Fibroblast of skin of scalp (primary cell): Measurements from ENCODE around the gene PSMB1. TPM values are rescaled to one million over a fixed set of nuclear protein-coding genes. Genes with fewer than 3 reads are reported as not detected.

Source experiments
- DNase-seq: peaks from one replicate; pipeline ENCODE4 v3.0.0-alpha.2; 2013
- polyA plus RNA-seq, 2 experiments: library from polyadenylated mRNA; unstranded; fragments of 120-200 nt; gene quantifications; one replicate each; pipeline ENCODE4 v1.2.1, GENCODE V29; 2013; ENCODE audit not compliant: insufficient read length in 2 of 2

PSMB1 gene
- 211 TPM for polyA plus RNA-seq (2013, experiment 1 of 2; ENCODE audit: insufficient read length)
- polyA plus RNA-seq (2013, experiment 2 of 2; ENCODE audit: insufficient read length): 207 TPM

DNA sequence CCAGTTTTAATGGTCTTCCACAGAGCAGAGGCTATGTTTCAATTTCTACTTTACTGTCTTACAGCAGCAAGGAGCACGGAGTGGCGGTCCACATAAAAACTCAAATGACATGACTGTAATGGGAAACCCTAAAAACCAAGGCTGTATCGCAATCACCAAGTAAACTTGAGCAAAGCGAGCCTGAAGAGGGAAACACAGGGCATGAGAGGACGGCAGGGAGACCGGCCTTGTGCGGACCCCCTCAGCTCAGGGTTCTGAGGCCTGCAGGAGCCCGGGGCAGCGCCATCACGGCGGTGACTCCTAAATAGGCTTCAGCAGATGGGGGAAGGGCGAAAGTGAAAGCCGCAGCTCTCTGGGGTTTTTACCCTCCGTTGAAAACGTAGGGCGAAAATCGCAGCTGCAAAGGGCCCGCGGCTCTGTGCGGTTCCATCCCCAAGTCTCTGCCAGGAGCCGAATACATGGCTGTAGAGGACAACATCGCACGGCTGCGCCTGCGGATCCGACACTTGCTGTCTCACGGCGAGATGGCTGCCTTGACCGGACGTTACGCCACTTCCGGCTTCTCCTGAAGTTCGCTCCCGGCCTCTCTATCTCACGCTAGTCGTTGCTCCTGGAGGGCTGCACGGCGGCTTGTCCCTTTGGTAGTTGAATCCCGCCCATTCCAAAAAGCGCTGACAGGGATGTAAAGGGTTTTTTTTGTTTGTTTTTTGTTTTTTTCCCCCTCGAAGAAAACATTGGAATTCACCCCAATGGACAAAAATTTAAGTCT lies at the start of gene PSMB1:
TSS of gene PSMB1 (minus strand) at position 543 of the 769 bp plus-strand sequence. CDS start at position 478, 65 bp downstream.
- peak; percentile 95 for DNase-seq

DNA sequence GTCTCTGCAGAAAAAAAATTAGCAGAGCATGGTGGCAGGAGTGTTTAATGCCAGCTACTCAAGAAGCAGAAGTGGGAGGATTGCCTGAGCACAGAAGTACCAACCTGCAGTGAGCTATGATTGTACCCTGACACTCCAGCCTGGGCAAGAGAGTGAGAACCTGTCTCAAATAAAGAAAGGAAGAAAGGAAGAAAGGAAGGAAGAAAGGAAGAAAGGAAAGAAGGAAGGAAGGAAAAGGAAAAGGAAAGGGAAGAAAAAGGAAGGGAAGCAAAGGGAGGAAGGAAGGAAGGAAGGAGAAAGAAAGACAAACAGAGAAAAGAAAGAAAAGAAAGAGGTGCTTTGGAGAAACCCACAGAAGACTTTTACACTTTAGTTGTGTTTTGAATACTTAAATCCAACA lies 44.2 kb upstream of the PSMB1 start:
- DNase-seq: no peak

DNA sequence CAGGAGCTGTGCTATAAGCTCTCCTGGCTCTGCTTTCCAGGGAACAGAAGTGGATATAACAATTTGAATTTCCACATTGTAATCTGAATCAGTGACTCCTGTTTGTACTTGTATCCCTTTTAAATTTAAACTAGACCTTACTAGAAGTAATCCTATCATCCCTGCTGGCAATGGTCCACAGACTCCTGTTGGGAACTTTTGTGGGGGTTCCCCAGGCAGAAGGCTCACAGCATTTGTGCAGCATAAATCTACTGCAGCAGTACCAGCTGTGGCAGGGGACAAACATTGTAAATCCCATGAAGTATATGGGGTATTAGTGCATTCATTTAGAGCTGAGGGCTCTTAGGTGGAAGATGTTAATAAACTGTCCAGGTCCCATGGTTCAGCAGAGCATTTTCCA lies 43.3 kb upstream of the PSMB1 start:
- no peak for DNase-seq

DNA sequence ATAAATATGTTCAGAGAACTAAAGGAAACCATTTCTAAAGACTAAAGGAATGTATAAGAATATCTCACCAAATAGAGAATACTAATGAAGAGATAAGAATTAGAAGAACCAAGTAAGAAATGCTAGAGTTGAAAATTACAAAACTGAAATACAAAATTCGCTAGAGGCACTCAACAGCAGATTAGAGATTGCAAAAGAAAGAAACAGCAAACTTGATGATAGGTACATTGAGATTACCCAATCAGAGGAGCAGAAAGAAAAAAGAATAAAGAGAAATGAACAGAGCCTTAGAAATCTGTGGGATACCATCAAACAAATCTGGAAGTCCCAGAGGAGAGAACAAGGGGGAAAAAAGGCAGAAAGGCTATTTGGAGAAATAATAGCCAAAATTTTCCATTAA lies 37.6 kb upstream of the PSMB1 start:
- no peak for DNase-seq

DNA sequence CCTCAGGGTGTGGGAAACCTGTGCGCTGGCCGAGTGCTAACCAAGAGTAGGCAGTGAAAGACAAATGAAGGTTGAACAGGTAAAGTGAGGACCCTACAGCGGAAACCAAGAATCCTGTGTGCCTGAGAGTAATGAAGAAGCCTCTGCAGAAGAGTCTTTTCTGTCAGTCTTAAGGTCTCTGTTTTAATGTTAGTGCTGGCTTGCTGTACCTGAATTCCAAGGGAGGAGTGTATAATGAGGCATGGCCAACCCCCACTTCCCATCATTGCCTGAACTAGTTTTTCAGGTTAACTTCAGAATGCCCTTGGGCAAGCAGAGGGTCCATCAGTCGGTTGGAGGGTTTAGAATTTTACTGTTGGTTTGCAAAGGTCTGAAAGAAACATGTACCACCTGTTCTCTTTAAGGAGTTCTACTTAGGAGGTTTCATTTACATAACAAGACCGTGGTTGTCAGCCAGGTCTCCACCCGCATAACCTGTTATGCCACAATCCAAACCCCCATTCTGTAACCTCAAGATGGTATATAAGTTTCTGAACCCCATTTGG lies 31.9 kb upstream of the PSMB1 start:
- no peak for DNase-seq

DNA sequence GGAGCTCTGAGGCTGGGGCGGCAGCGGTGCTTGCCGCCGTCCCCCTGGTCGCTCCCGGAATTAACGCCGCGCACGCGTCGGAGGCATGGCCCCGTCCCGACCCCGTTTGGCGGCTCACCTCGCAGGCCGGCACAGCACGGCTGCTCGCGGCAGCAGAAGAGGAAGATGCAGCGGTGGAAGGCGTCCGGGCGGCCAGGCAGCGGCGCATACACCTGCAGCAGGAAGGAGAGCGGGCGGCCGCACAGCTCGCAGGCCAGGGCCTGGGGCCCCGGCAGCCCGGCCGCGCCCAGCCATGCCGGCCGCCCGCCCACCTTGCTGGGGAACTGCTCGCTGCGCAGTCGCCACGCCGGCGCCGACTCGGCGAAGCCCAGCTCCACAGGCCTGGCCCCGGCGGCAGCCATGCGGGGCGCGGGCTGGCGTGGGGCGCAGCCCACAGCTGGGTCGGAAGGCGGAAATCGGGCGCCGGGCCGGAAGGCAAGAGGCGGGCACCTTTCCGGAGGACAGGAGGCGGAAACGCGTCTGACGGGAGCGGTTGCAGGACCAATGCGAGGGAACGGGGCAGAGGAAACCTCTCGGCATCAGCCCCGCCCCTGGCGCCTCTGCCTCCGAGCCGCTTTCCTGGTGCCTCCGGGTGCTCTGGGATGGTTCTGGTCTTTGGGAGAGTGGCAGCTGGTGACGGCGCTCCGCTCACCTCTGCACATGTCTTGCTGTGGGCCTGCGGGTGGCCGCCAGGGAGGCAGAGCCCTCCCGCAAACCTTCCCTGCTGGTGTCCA lies 31.3 kb upstream of the PSMB1 start, which contains the start of gene PDCD2:
TSS of gene PDCD2 (minus strand) at position 457 of the 773 bp plus-strand sequence. CDS start at position 401, 56 bp downstream.
- DNase-seq: peak; percentile 89

DNA sequence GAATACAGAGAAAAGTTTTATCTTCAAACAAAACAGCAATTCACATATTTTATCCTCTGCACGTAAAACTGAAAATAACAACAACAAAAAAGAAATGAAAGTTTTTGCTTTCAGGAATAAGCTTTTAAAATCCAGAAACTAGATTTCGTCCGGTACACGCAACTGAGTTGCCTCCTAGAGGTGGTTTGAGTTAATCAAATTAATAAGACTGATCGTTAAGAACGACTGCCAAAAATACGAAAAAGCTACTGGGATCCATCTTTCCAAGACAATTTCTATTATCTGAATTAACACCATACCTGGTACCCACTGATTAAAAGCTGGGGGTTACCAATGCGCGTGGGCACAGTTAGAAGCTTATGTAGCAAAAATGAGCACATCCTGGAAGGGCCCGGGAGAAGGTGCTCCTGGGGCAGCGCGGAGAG lies 30.7 kb upstream of the PSMB1 start:
- DNase-seq: peak; percentile 1

DNA sequence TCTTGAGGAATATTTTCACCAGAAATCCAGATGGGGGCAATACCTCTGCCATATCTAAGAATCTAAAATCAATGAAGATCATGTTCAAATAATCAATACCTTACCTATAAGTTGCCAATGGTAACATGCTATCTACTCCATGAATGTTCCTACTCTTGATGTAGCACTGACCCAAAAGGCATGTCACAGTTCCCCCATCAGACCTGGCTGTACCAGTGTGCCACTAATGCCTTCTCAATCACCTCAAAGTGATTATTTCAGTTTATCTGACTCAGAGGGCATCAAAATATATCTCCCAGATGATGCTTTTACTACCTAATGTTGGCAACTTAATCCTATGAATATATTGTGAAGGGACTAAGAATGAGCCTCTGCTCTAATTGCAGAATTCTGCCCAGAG lies 25.8 kb upstream of the PSMB1 start:
- no peak for DNase-seq

DNA sequence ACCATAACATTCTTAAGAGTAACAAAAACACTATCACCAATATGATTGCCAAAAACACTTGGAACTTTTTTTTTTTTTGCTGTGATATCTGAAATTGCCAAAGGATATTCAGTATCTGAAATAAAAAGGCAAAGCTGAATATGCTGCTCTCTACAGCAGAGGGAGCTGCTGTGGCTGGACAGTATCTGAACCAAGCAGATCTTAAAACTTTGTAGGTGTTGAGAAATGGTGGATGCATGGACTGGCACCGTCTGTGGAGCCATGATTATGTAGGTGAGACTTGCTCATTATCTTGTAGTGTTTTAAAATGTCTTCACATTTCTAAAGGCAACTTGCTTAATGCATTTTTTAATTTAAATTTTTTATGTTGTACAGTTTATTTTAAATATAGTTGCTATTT lies 22.1 kb upstream of the PSMB1 start:
- no peak for DNase-seq

DNA sequence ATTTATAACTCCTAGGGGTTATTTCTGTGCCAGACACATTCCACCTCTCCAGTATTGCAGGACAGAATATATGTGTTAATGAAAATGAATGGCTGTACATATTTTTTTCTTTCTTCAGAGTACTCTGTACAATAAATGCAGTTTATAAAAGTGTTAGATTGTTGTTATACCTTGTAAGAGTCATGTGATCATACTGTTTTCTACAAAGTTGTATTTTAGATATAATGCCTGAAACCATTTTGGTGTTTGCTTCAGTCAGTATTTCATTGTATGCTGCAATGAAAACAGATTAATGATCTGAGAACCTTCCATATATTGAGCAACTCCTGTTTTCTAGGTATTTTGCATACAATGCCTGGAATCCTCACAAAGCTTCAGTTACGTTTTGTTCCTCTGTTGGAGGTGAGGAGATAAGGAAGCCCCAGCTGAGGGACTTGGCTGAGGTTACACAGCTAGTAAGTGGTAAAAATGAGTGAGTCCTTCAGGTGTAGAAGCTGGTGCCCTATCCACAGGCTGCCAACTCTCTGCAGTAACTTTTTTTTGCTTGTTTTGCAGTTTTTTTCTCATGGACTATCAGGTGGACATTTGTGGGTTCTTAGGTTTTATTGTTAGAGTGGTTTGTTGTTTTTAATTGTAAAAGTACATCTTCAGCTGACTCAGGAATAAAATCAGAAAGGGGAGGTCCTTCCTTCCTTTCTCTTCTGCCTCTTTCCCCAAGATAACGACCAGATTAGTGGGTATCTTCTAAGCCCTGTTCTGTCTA lies 19.8 kb upstream of the PSMB1 start:
- no peak for DNase-seq

DNA sequence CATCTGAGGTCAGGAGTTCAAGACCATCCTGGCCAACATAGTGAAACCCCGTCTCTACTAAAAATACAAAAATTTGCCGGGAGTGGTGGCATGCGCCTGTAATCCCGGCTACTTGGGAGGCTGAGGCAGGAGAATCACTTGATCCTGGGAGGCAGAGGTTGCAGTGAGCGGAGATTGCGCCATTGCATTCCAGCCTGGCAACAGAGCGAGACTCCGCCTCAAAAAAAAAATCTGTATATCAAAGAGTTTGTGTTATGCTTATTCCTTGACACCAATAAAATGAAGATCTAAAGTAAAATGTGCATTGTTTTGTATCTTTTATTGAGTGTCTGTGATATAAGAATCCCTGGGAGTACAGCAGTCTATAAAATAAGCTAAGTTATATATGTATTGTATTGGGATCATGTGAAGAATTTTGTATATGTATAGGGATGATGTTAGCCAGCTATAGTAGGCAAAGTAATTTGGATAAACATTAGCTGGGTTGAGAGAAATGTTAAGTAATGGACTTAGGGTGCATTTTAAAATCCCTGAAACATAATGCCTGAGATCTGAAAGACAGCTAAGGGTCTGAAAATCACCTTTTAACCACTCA lies 11.9 kb upstream of the PSMB1 start:
- DNase-seq: no peak

DNA sequence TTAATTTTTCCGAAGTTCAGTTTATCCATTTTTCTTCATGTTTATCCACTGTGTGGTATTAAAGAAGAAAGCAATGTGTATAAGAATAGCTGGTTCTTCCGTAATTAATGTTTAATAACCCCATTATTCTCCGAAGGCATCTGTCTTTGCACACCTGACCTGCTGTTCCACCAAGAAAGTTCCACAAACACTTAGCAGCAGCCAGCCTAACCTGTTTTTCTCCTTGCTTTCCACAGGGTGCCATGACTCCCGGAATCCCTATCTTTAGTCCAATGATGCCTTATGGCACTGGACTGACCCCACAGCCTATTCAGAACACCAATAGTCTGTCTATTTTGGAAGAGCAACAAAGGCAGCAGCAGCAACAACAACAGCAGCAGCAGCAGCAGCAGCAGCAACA lies 8.4 kb upstream of the PSMB1 start:
- no peak for DNase-seq

DNA sequence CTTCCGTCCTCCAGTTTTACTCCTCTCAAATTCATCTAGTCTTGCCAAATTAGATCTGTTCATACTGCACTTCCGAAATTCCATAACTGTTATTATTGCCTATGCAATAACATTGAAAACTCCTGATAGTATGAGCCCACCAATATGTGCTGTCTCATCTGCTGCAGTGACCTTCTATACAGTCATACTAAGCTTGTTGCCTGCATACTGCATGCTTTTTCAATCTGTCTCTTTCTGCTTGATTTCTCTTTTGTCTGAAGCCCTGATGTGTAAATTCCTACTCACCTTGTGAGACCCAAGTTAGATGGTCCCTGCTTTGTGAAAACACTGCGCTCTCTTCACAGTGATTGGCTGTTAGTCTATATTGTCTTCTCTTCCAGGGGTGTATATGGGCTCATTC lies 2.2 kb upstream of the PSMB1 start:
- no peak for DNase-seq

DNA sequence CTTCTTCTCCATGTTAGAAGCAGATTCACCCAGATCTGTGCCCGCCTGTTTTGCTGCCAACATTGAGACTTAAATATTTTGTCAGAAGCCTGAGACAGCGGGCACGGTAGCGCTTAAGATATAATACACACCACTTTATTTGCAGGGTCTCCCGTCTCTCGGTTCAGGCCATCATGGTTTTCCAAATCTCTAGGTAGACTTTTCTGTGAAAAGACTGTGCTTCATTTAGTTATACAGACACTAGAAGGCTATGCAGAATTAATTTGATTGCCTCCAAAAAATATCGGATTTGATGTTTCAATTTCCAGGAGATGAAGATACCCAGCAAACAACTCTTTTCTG lies 1.7 kb upstream of the PSMB1 start:
- no peak for DNase-seq

DNA sequence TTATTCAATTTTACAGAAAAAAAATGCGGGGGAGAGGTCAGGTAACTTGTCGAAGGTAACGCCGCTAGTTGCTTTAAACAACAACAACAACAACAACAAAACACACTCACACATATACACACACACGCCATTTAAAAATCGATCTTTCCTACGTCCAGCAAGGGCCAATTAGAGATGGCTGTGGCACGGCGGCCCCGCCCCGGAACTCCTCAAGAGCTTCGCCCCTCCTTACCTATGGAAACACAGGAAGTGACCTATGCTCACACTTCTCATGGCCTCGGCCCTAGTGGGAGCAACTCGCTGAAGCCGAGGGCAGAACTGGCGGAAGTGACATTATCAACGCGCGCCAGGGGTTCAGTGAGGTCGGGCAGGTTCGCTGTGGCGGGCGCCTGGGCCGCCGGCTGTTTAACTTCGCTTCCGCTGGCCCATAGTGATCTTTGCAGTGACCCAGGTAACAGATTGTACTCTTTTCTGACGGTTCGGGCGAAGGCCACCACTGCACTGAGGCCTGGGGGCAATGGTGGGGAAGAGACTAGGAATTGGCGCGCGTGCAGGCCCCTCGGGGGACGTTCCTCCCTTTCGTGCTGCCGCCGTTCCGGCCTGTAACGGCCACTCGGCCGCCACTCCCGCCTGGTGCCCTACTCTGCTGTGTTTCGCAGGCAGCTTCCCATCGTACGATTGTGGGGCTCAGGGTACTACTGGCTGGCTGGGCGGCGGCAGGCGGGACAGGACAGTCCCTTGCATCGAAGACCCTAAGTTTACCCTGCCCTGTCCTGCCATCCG lies 1.1 kb upstream of the PSMB1 start, which contains the start of gene TBP:
TSS of gene TBP (plus strand) at position 357 of the 783 bp plus-strand sequence. CDS start 2,661 bp downstream, outside the sequence.
- peak; percentile 99 for DNase-seq

DNA sequence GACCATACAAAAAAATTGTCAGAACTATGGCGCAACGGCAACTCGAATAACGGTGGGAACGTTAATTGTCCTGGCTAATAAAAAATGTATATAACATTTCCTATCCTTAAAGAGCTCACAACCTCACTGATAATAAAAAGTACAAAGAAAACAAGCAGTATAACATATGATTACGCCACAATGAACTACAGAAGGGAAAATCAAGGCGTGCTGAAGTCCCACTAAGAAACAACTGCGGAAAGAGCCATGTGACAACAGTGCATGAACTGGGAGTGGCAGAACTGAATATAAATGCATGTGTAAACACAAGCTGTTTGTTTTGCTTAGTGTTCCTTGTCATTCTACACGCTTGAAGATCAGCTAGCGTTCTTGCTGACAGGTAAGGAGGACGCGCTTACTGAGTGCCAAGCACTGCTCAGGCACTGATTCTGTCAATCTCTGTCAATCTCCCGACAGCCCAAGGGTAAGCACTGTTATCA lies 466 bp upstream of the PSMB1 start:
- peak; percentile 12 for DNase-seq

DNA sequence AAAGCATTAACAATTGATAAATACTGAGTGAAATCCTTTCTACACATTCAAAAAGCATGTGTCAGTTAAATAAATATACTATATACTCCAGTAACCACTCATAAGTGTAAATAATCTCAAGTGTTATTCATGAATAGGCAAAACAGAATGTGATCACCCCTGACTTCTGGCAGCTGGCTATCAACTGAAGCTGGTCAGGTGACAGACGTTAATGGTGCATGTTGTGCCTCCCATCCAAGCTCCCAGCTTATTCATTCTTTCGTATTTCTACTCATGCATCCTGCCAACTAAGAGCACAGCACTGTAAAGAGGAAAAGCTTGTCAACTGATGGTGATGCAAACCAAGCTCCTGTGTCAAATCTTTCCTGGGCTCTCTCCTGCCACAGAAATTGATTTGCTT lies 7.7 kb downstream of the PSMB1 start:
- DNase-seq: no peak

DNA sequence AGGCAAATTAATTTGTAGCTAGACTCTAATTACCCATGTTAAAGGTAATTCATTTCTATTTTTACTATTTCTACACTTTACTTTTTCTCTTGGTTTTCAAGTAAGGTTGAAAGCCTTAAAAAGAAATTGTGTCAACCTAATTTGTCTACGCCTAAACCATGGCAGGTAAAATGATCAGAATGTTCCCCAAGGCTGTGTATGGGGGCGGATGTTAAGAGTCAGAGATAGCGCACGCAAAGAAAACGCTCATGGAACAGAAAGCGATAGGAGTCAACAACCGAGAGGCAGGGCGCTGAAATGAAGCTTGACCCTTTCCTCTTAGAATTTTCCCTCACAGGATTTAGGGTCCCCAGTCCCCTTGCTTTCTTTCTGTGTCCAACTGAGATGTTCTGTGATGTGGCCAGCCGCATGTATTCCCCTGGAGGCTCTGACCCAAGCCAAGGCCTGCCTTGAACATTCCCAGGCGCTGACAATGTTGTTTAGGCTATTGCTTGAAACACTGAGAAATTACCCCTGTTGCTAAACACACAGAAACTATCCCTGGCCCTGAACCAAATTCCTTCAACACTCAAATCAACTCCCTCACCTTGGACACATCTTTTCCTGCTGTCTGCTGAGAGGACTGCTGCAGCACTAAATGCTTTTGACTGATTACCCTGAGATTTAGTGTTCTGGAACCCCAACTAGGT lies 10.9 kb downstream of the PSMB1 start:
- DNase-seq: no peak

DNA sequence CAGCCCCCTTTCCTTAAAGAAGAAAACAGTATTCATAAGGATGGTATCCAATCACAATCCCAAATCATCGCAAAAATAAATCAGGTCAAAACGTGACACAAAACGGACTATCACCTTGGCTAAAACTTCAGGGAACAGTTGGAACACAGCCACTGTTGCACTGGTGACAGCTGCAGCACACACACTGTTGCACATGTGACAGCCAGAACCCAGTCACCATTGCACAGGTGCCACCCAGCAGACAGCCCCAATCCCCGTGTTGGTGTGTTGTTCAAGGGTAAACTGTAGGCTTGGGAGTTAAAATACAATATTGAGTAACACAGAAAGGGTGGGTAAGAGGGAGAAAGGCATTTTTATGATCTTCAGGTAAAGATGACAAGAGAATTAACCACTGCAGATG lies 15.8 kb downstream of the PSMB1 start:
- no peak for DNase-seq

DNA sequence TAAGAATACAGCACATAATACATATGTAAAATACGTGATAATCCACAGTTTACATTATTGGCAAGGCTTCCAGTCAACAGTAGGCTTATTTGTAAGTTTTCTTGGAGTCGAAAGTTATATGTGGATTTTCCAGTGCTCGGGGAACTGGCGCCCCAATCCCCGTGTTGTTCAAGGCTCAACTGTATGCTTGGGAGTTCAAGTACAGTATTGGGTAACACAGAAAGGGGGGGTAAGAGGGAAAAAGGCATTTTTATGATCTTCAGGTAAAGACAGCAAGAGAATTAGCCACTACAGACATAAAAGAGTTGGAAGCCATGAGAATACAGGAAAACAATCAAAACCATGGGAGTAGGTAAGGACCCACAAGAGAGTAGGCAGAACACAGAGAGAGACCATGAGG lies 16.4 kb downstream of the PSMB1 start:
- no peak for DNase-seq

DNA sequence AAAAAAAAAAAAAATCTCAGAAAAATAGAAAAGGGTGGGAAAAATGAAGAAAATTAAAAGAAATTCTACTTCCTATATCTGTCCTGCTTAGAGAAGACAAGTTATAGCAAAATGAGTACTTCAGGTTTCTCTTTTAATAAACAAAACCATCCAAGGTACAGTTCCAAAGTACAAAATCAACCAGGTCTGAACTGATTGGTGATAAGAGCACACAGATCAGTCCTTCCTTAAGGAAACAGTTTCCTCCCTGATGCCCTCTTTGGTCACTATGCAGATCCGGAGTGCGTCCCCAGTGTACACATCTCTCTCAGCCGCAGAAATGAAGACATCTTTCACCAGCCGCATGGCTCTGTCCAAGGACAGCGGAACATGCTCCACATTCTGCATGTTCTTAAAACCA lies 18.1 kb downstream of the PSMB1 start:
- no peak for DNase-seq
